ENCODE measurements around the gene UQCC2. TPM values are rescaled to one million over a fixed set of nuclear protein-coding genes. Genes with fewer than 3 reads are reported as not detected.

The UQCC2 gene
- total RNA-seq, 3 donors from 2014 or later = 41.8 to 48.6 (median 45.7) TPM

DNA sequence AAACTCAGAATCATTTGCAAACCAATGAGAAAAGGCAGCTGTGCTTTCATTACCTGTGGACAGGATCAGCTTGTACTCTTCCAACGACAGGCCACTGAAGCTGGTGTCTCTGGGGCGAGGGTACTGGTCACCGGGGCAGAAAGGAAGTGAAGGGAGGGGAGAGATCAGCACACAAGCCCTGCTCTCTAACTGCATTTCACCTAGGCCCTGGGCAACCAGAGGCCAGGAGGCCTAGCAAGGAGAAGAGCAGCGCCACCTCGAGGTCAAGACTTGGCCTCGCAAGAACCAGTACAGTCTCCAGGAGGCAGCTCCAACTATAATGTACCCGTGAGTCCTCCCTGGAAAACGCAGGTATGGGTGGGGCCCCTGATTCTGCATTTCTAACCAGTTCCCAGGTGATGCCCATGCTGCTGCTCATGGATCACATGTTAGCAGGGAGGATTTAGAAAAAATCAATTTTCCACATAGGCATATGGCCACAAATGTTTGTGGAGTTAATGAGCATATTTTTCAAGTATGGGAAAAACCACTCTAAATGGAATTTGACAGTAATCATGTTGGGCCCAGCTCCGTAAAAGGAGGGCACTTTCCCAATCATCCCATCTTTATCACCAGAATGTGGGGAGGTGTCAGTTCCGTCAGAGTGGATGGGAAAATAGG is 11.0 kb downstream of the UQCC2 start:
- H3K4me1 ChIP-seq (ENCODE audit: low read depth) = no peaks in the 10 kb centered on the region
- H3K4me3 ChIP-seq = no peak overlapping the region
- ATAC-seq (peak; percentile 88), DNase-seq (peak; percentile 82 to 87 (median 82))
- H3K9me3 ChIP-seq = no peaks in the 10 kb centered on the region
- H3K36me3 ChIP-seq (ENCODE audit: low read depth) = no peaks in the 10 kb centered on the region
- TF ChIP-seq, protein P1, sequence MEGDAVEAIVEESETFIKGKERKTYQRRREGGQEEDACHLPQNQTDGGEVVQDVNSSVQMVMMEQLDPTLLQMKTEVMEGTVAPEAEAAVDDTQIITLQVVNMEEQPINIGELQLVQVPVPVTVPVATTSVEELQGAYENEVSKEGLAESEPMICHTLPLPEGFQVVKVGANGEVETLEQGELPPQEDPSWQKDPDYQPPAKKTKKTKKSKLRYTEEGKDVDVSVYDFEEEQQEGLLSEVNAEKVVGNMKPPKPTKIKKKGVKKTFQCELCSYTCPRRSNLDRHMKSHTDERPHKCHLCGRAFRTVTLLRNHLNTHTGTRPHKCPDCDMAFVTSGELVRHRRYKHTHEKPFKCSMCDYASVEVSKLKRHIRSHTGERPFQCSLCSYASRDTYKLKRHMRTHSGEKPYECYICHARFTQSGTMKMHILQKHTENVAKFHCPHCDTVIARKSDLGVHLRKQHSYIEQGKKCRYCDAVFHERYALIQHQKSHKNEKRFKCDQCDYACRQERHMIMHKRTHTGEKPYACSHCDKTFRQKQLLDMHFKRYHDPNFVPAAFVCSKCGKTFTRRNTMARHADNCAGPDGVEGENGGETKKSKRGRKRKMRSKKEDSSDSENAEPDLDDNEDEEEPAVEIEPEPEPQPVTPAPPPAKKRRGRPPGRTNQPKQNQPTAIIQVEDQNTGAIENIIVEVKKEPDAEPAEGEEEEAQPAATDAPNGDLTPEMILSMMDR (IDR thresholded peaks at IDR 0.05) = peak; percentile 66
- intact Hi-C loops (cut with DNase I, micrococcal nuclease) = loop anchor here in 1 of 2 donors (10.0 kb wide), 1 partner anchor 116 kb away; the partner anchor contains the start of gene BAK1

DNA sequence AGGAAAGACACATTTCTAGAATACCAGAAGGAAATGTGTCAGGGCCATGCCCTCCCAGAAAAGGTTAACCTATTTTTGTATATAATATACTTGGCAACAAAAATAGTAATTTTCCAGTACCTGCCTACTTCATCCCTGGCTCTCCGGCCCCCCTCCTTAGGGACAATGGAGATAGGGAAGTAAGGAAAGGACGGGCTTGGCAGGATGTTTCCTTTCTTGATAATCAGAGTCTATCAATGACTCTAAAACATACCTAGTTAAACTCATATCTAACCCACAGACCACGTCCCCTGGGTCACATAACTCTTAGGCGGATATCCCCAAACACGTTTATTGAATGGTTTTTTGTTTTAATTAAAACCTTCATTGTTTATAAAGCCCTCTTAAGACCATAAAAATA is 11.8 kb downstream of the UQCC2 start:
- ATAC-seq (no peak), DNase-seq (no peak)
- H3K4me3 ChIP-seq = no peak overlapping the region
- TF ChIP-seq, protein P1 (IDR thresholded peaks at IDR 0.05) = no peak
- H3K4me1 ChIP-seq (ENCODE audit: low read depth) = no peaks in the 10 kb centered on the region
- H3K36me3 ChIP-seq (ENCODE audit: low read depth) = no peaks in the 10 kb centered on the region
- intact Hi-C loops (cut with DNase I, micrococcal nuclease) = loop anchor here in 1 of 2 donors (10.0 kb wide), 1 partner anchor 115 kb away; the partner anchor contains the start of gene BAK1
- no peaks in the 10 kb centered on the region for H3K9me3 ChIP-seq

DNA sequence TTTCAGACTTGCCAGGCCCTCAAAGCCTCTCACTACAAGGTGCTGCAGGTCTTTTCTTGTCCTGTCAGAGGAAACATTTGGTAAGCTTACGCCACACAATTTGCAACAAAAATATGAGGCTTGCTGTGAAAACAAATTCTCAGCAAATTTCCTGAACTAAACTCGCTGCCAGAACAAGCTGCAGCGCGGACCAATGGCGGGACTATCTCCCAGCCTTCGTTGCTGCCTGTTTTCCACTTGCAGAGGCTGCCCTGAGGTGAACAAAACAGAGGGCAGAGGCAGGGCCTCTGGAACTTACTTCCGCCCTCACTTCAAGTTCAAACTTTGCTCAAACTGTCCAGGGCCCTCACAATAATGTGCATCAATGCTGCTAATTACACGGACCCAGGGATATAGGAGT is 12.4 kb downstream of the UQCC2 start:
- no peak for DNase-seq
- Histone ChIP-seq H3K4me1 (ENCODE audit: low read depth) (no peaks in the 10 kb centered on the region), H3K36me3 (ENCODE audit: low read depth) (no peaks in the 10 kb centered on the region), H3K9me3 (no peaks in the 10 kb centered on the region), H3K4me3 (no peak overlapping the region)
- ATAC-seq = no peak
- intact Hi-C loops (cut with DNase I, micrococcal nuclease) = no loop called here
- TF ChIP-seq, protein P1 (IDR thresholded peaks at IDR 0.05) = no peak

GRCh38 chr6:33698494-33698893 is 13.0 kb downstream of the UQCC2 start:
- DNase-seq (no peak), ATAC-seq (no peak)
- intact Hi-C loops (cut with DNase I, micrococcal nuclease) = no loop called here
- H3K4me1 ChIP-seq (ENCODE audit: low read depth) = no peaks in the 10 kb centered on the region
- H3K9me3 ChIP-seq = no peaks in the 10 kb centered on the region
- H3K4me3 ChIP-seq = no peak overlapping the region
- TF ChIP-seq, protein P1 (IDR thresholded peaks at IDR 0.05) = no peak
- H3K36me3 ChIP-seq (ENCODE audit: low read depth) = no peaks in the 10 kb centered on the region

DNA sequence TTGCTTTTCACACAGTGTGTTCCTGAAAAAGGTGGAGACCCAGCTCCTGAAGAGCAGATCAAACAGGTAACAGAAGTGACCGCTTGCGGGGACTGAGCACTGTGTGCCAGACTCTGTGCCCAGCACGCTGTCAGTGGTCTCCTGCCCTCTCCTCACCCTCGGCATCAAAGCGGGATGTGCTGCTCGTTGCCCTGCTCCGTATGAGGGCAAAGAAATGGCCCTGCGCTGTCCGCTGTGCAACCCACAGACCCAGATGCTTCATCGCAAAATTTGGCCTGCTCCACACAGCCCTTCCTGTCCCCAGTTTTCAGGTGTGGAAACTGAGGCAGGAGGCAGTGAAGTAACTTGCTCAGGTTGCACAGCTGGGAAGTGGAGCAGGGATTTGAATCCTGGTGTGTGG is 13.7 kb downstream of the UQCC2 start:
- Histone ChIP-seq H3K9me3 (no peaks in the 10 kb centered on the region), H3K36me3 (ENCODE audit: low read depth) (no peaks in the 10 kb centered on the region), H3K4me3 (no peak overlapping the region), H3K4me1 (ENCODE audit: low read depth) (no peaks in the 10 kb centered on the region)
- ATAC-seq (no peak), DNase-seq (no peak)
- intact Hi-C loops (cut with DNase I, micrococcal nuclease) = no loop called here
- TF ChIP-seq, protein P1 (IDR thresholded peaks at IDR 0.05) = no peak
